SK-N-SH treated with all-trans-retinoic acid at 6 μM for 48 hours (cell line): ENCODE results near the gene TYW1B.
"Not testable (repeated sequence)": the region's sequence is repeated elsewhere in the genome, so short reads cannot be mapped to it uniquely, and the experiment has no call there.

Experiments used
- CSDC2 ChIP-seq: fragments of 250-450 bp; sonication (Bioruptor Pico); IDR thresholded peaks from 2 replicates; pipeline ENCODE4 v1.5.0; 2020; ENCODE audit warnings: mild to moderate bottlenecking, moderate library complexity
- CSRNP3 ChIP-seq: fragments of 250-450 bp; sonication (Bioruptor Pico); IDR thresholded peaks from 2 replicates; pipeline ENCODE4 v1.5.1; 2021; ENCODE audit warnings: mild to moderate bottlenecking, moderate library complexity
- PATZ1 ChIP-seq: fragments of 250-450 bp; sonication (Bioruptor Pico); IDR thresholded peaks from 2 replicates; pipeline ENCODE4 v1.8.0; 2020; ENCODE audit warnings: mild to moderate bottlenecking, moderate library complexity, borderline replicate concordance
- PPARA ChIP-seq: fragments of 250-450 bp; sonication (Bioruptor Pico); IDR thresholded peaks from 2 replicates; pipeline ENCODE4 v1.5.0; 2020; ENCODE audit warnings: mild to moderate bottlenecking, borderline replicate concordance
- TOX ChIP-seq: fragments of 250-450 bp; sonication (Bioruptor Pico); IDR thresholded peaks from 2 replicates; pipeline ENCODE4 v1.8.0; 2021; ENCODE audit warnings: mild to moderate bottlenecking, moderate library complexity, borderline replicate concordance

- TF ChIP-seq CSDC2 (CRISPR knock-in tag); PATZ1 (CRISPR knock-in tag); TOX; PPARA; CSRNP3: not testable (repeated sequence)
These were observed 5.5 kb downstream of the TYW1B start for GRCh38 chr7:72822497-72822896.
